PC-3 (cell line): ENCODE measurements around the gene ZNF2.

ENCODE experiments used
- EZH2 ChIP-seq: fragments of 300-600 bp; sonication (generic); IDR thresholded peaks from one replicate; pipeline ENCODE4 v1.6.1; 2017; ENCODE audit warnings: antibody characterized with exemption, mild to moderate bottlenecking, low read length; ENCODE audit not compliant: unreplicated experiment
- EZH2phosphoT487 ChIP-seq: fragments of 300-600 bp; sonication (generic); IDR thresholded peaks from 2 replicates; pipeline ENCODE4 v1.6.1; 2018; ENCODE audit warnings: mild to moderate bottlenecking, antibody characterized with exemption, low read length, borderline replicate concordance
- TF ChIP-seq, protein P1 (sequence below): fragments of 300-600 bp; sonication (generic); conservative IDR thresholded peaks from 2 replicates; pipeline ENCODE4 v1.5.1; 2017; ENCODE audit warnings: antibody characterized with exemption, low read depth, mild to moderate bottlenecking, low read length

- TF ChIP-seq, protein P1, sequence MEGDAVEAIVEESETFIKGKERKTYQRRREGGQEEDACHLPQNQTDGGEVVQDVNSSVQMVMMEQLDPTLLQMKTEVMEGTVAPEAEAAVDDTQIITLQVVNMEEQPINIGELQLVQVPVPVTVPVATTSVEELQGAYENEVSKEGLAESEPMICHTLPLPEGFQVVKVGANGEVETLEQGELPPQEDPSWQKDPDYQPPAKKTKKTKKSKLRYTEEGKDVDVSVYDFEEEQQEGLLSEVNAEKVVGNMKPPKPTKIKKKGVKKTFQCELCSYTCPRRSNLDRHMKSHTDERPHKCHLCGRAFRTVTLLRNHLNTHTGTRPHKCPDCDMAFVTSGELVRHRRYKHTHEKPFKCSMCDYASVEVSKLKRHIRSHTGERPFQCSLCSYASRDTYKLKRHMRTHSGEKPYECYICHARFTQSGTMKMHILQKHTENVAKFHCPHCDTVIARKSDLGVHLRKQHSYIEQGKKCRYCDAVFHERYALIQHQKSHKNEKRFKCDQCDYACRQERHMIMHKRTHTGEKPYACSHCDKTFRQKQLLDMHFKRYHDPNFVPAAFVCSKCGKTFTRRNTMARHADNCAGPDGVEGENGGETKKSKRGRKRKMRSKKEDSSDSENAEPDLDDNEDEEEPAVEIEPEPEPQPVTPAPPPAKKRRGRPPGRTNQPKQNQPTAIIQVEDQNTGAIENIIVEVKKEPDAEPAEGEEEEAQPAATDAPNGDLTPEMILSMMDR, result no peak
- TF ChIP-seq EZH2, result no peak
- no peak for TF ChIP-seq EZH2phosphoT487
Measured at GRCh38 chr2:95208106-95208505, 42.5 kb downstream of the ZNF2 start.
